GM12891 (cell line): ENCODE data around the gene FSCN2.

Experiments
- DNase-seq: peaks from one replicate; pipeline ENCODE4 v3.0.0; 2011; ENCODE audit warnings: low spot score; ENCODE audit not compliant: insufficient read length
- FAIRE-seq: peaks from 2 replicates; lab custom pipeline; 2011; peaks lifted over from hg19 to GRCh38; lab: Jason Lieb, UNC
- PAX5 ChIP-seq: IDR thresholded peaks from 2 replicates; pipeline ENCODE4 v1.6.1; 2011; ENCODE audit warnings: low read length, moderate library complexity, mild to moderate bottlenecking; ENCODE audit not compliant: insufficient read depth, severe bottlenecking
- POLR2A ChIP-seq: IDR thresholded peaks from 2 replicates; pipeline ENCODE4 v1.6.1; 2011; ENCODE audit warnings: low read depth, low read length, control low read depth
- POLR2AphosphoS5 ChIP-seq: IDR thresholded peaks from 2 replicates; pipeline ENCODE4 v1.6.1; 2011; ENCODE audit warnings: low read depth, low read length, control low read depth
- POU2F2 ChIP-seq: IDR thresholded peaks from 2 replicates; pipeline ENCODE4 v1.6.1; 2011; ENCODE audit warnings: low read depth, mild to moderate bottlenecking, control low read depth, low read length, moderate library complexity
- SPI1 ChIP-seq: IDR thresholded peaks from 2 replicates; pipeline ENCODE4 v1.6.1; 2011; ENCODE audit warnings: low read depth, low read length, control low read depth
- TAF1 ChIP-seq: IDR thresholded peaks from 2 replicates; pipeline ENCODE4 v1.6.1; 2011; ENCODE audit warnings: low read depth, low read length, control low read depth

The FSCN2 gene

DNA sequence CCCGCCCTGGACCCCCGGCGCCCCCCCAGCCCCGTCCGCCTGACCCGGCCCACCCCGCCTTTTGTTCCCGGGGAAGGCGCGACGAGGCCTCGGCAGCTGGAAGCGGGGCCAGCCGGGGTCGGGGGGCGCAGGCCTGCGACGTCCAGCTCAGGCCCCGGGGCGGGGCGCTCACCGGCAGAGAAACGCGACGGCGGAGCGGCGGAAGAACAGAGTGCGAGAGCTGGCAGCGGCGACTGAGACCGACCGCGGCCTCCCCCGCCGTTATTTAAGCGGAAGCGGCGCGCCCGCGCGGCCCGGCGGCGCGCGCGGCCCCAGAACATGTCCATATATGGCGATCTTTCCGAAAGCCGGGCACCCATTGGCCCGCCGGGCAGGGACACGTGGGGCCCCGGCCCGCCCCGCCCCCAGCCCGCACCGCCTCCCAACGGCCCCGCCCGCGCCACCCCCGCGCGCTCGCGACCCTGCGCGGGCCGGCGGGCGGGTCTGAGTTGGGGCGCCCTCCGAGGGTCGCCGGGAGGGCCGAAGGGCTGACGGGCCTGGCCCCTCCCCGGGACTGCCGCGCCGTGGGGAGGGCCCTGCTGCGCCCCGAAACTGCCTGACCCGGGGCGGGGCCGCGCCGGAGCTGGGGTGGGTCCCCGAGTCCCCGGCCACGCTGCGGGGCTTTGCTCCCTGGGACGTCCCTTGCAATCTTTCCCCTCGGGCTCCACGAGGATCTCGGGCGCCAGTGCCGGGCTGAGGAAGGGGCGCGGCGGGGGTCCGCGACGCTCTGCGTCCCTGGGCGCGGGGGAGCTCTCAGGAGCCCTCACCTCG, 15.4 kb upstream of the FSCN2 start, which contains the start of gene ACTG1:
Gene ACTG1, minus strand, starts transcription at position 238 of the 810 bp plus-strand sequence. CDS start 445 bp downstream, outside the sequence.
- no peak for DNase-seq
- peak; percentile 59 for FAIRE-seq
- peak; percentile 91 for TF ChIP-seq POU2F2
- TF ChIP-seq POLR2AphosphoS5 = peak; percentile 99
- peak; percentile 97 for TF ChIP-seq POLR2A
- no peak for TF ChIP-seq SPI1
- peak; percentile 43 for TF ChIP-seq PAX5
- peak; percentile 94 for TF ChIP-seq TAF1

GRCh38 chr17:81513372-81513752, 14.8 kb upstream of the FSCN2 start:
- TF ChIP-seq TAF1 (no peak), SPI1 (no peak), POLR2AphosphoS5 (peak; percentile 67; the same call in 1 of the 2 replicates), POU2F2 (no peak), POLR2A (peak; percentile 68; the same call in 1 of the 2 replicates), PAX5 (no peak)
- DNase-seq = no peak
- no peak for FAIRE-seq

DNA sequence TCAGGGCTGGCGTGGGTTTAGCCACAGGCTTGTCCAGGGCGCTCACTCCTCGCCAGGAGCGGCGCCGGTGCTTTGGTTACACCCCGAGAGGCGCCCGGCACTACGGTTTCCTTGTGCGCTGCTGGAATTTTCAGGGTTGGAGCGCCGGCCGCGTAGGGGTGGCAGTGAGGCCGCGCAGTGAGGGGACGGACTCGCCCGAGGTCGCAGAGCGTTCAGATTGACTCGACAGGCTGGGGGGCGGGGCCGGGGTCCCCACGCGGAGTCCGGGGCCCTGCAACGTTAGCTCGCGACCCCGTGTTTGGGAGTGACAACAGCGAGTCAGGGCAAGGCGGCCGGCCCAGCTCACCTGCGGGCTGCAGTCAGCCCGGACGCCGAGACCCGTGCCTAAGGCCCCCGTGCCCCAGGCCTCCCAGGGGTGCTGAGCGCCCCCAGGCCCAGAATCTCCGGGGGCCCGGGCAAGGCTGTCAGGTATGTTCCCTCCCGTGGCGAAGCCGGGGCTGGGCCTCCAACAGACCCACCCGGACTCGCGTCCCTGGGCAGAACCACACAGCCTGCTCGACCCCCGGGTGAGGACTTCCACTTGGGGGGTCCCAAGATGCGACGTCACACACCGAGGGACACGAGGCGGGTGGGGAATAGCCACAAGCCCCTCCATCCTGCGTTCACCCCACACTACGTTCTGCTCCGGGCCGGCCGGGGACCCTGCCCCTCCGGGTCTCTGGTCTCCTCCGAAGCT, 14.3 kb upstream of the FSCN2 start:
- no peak for DNase-seq
- FAIRE-seq = no peak
- no peak for TF ChIP-seq POLR2A
- no peak for TF ChIP-seq PAX5
- no peak for TF ChIP-seq POLR2AphosphoS5

DNA sequence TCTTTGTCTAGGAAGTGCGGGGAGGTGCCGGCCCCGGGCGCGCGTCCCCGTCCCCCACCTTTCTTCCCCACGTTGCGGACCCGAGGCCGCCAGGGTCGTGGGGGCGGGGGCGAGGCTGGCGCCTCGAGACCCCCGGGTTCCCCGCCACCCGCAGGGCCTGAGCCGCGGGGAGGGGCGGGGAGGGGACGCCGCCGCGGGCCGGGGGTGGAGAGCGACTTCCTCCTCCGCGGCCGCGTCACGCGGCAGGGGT, 13.8 kb upstream of the FSCN2 start:
- TF ChIP-seq POU2F2 (no peak), TAF1 (no peak), SPI1 (no peak)

GRCh38 chr17:81514739-81515529, 13.2 kb upstream of the FSCN2 start:
- TF ChIP-seq POU2F2 (no peak; the same call in 1 of the 2 replicates), POLR2AphosphoS5 (peak; percentile 71; the same call in 1 of the 2 replicates), POLR2A (peak; percentile 54), PAX5 (no peak), SPI1 (peak; percentile 47; the same call in 1 of the 2 replicates), TAF1 (peak; percentile 35; the same call in 1 of the 2 replicates)
- DNase-seq (no peak), FAIRE-seq (peak; percentile 74)

More for the DNA sequence above, 13.8 kb upstream of the FSCN2 start:
- DNase-seq (no peak), FAIRE-seq (no peak)

DNA sequence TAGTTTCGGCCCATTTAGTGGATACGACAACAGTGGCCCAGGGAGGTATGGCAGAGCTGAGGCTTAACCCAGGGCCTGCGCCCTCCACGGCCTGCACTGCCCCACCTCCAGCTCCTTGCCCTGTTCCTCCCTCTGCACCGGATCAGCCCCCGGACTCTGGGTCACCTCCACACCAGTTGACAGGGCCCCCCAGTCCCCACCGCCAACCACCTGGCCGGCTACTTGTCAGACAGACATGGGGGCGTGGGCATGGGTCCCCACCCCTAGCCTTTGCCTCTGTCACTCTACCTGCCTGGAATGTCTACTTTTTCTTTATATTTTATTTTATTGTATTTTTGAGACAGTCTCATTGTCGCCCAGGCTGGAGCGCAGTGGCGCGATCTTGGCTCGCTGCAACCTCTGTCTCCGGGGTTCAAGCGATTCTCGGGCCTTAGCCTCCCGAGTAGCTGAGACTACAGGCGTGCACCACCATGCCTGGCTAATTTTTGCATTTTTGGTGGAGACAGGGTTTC, 12.6 kb upstream of the FSCN2 start:
- DNase-seq (no peak), FAIRE-seq (no peak)
- no peak; the same call in 1 of the 2 replicates for TF ChIP-seq POLR2A
- TF ChIP-seq POU2F2 = no peak
- no peak for TF ChIP-seq TAF1
- TF ChIP-seq PAX5 = no peak
- TF ChIP-seq POLR2AphosphoS5 = no peak
- TF ChIP-seq SPI1 = no peak

GRCh38 chr17:81516439-81516838, 11.7 kb upstream of the FSCN2 start:
- TF ChIP-seq POLR2A (no peak; the same call in 1 of the 2 replicates), POU2F2 (peak; percentile 42; the same call in 1 of the 2 replicates), POLR2AphosphoS5 (peak; percentile 61; the same call in 1 of the 2 replicates), SPI1 (no peak), PAX5 (no peak), TAF1 (no peak)
- no peak for DNase-seq
- peak; percentile 56 for FAIRE-seq

DNA sequence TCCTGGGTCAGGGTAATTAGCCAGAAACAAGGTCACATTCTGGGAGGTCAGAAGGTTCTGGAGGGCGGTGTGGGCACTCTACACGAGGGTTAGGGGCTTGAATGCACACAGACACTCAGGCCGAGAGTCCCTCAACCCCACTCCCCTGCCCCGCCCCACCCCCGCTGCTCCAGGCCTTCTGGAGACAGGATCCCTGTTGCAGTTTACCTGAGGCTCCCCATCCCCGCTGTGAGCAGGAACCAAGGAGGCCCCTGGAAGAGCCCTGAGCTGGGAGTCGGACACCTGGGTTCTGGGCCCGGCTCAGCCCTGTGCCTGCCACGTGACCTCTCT, 11.2 kb upstream of the FSCN2 start:
- no peak for FAIRE-seq
- no peak for TF ChIP-seq POLR2AphosphoS5
- no peak for TF ChIP-seq SPI1
- DNase-seq = no peak

GRCh38 chr17:81517339-81518112, 10.7 kb upstream of the FSCN2 start:
- FAIRE-seq = peak; percentile 99
- DNase-seq = peak; percentile 82
- peak; percentile 74; the same call in 1 of the 2 replicates for TF ChIP-seq POU2F2
- TF ChIP-seq PAX5 = peak; percentile 69
- no peak for TF ChIP-seq SPI1
- peak; percentile 80 for TF ChIP-seq POLR2AphosphoS5
- TF ChIP-seq POLR2A = peak; percentile 69
- peak; percentile 69 for TF ChIP-seq TAF1
